Brain microvascular endothelial cell (primary cell): ENCODE results near the gene CTBP1.

Experiments
- DNase-seq: peaks from one replicate; pipeline ENCODE4 v3.0.0-alpha.2; 2020
- H3K27ac ChIP-seq: fragments of 250-450 bp; sonication (Bioruptor Pico); 2 replicates; pipeline ENCODE4 v1.5.1; 2020; ENCODE audit warnings: mild to moderate bottlenecking, moderate library complexity
- H3K27me3 ChIP-seq: fragments of 250-450 bp; sonication (Bioruptor Pico); replicated peaks from 2 replicates; pipeline ENCODE4 v1.5.1; 2020; ENCODE audit warnings: mild to moderate bottlenecking
- H3K36me3 ChIP-seq: fragments of 250-450 bp; sonication (Bioruptor Pico); replicated peaks from 2 replicates; pipeline ENCODE4 v1.5.1; 2020; ENCODE audit warnings: mild to moderate bottlenecking
- H3K4me3 ChIP-seq: 2 replicates; pipeline ENCODE4 v1.5.1; 2011; ENCODE audit warnings: low read depth, mild to moderate bottlenecking, control low read depth, low read length, moderate library complexity
- in situ Hi-C: cut with HindIII; loops from 2 replicates; pipeline ENCODE4 v1.10.0; 2017; ENCODE audit warnings: low sequenced_read_pairs, low pct_ligation_motif_present
- TF ChIP-seq, protein P1 (sequence below): IDR thresholded peaks from 2 replicates; pipeline ENCODE4 v1.5.1; 2011; ENCODE audit warnings: low read depth, mild to moderate bottlenecking, moderate library complexity, low read length, control low read depth, inconsistent platforms; ENCODE audit errors: missing control alignments

The CTBP1 gene

DNA sequence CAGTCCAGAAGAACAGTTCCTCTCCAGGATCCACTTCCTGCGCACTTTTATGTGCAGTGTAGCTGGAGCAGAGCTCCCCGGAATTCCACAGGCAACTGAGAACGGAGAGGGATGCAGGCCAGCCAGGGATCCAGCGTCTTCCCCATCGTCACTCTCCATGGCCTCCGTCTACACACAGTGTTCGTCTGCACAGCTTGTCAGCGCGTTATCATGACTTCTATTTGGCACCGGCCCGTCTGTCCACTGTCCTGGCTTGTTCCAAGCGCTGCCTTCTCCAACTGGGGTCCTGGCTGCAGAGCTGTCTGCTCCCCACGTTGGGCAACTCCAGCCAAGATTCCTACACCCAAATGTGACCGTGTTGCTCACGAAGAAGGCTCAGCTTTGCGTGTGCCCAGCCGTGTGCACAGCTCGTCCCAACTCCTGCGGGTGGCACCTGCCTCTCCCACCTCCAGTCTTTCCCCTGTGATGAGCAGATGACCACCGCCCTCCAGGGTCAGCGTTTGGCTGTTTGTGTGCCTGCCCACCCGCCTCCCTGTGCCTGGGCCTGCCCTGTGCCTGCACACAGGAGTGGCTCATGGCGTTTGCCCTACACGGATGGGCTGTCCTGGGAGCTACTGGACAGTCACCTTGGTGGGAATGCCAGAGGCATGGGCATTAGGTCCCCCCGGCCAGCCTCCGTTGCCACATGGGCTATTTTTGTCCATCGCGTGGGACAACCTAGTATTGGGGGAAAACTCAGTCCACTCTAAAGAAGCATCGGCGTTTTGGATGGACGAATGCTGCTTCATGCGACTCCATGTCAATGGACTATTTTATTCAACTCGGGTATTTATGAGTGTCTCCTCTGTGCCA lies 2.2 kb upstream of the CTBP1 start:
- in situ Hi-C loops: no loop called here
- no peaks in the 10 kb centered on the region for H3K36me3 ChIP-seq
- no peak overlapping the region for H3K27ac ChIP-seq
- TF ChIP-seq, protein P1, sequence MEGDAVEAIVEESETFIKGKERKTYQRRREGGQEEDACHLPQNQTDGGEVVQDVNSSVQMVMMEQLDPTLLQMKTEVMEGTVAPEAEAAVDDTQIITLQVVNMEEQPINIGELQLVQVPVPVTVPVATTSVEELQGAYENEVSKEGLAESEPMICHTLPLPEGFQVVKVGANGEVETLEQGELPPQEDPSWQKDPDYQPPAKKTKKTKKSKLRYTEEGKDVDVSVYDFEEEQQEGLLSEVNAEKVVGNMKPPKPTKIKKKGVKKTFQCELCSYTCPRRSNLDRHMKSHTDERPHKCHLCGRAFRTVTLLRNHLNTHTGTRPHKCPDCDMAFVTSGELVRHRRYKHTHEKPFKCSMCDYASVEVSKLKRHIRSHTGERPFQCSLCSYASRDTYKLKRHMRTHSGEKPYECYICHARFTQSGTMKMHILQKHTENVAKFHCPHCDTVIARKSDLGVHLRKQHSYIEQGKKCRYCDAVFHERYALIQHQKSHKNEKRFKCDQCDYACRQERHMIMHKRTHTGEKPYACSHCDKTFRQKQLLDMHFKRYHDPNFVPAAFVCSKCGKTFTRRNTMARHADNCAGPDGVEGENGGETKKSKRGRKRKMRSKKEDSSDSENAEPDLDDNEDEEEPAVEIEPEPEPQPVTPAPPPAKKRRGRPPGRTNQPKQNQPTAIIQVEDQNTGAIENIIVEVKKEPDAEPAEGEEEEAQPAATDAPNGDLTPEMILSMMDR: no peak
- no peaks in the 10 kb centered on the region for H3K27me3 ChIP-seq
- H3K4me3 ChIP-seq: no peak overlapping the region
- DNase-seq: no peak

DNA sequence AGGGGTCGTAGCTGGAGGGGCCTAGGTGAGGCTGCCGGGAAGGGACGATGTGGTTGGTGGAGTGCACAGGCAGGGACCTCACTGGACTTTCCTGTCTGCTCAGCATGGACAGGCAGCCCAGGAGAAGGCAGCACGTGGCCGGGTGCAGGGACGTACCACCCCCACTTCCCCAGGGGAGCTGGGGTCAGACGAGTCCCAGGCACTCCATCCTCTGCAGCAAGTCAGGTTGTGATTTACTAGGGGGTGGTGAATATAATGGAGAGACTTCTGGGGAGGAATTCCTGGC lies 1.5 kb upstream of the CTBP1 start:
- no peak overlapping the region for H3K4me3 ChIP-seq
- in situ Hi-C loops: no loop called here
- DNase-seq: no peak
- TF ChIP-seq, protein P1: no peak
- no peak overlapping the region for H3K27ac ChIP-seq
- no peaks in the 10 kb centered on the region for H3K36me3 ChIP-seq
- H3K27me3 ChIP-seq: no peaks in the 10 kb centered on the region

DNA sequence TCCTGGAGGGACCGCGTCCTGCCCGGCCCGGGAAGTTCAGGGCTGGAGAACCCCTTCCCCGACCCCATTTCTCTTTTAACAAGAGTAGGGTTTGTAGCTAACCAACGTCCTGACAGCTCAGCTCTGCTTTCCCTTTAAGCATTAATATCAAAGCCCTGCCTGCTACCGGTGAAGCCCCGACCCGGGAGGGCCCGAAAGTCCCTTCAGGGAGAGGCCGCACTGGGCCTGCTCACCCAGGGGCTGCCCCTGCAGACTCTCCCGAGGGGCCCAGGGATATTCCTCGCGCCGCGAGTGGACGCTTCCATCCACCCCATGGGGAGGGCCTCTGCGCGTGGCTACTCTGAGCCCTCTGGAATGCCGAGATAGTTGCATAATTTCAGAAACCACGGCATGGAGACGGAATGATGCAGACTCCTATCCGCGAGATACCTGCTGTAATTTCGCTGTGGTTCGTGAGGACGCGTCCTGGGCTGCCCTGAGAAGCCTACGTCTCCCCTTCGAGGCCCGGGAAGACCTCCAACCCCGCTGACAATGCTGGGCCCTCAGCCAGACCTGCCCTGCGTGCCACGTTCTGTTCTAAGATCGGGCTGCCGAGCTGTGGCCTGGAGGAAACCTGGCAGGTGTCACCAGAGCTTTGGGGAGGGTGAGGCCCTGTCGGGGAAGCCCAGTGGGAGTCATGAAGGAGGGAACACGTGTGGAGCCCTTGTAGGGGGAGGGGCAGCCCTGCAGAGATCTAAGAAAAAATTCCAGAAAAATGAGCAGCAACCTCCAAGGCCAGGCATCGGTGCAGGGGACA lies 999 bp upstream of the CTBP1 start:
- in situ Hi-C loops: no loop called here
- Histone ChIP-seq H3K27ac (peak overlapping the region; percentile 68), H3K36me3 (no peaks in the 10 kb centered on the region), H3K4me3 (peak overlapping the region; percentile 56), H3K27me3 (no peaks in the 10 kb centered on the region)
- TF ChIP-seq, protein P1: no peak
- DNase-seq: peak; percentile 26

DNA sequence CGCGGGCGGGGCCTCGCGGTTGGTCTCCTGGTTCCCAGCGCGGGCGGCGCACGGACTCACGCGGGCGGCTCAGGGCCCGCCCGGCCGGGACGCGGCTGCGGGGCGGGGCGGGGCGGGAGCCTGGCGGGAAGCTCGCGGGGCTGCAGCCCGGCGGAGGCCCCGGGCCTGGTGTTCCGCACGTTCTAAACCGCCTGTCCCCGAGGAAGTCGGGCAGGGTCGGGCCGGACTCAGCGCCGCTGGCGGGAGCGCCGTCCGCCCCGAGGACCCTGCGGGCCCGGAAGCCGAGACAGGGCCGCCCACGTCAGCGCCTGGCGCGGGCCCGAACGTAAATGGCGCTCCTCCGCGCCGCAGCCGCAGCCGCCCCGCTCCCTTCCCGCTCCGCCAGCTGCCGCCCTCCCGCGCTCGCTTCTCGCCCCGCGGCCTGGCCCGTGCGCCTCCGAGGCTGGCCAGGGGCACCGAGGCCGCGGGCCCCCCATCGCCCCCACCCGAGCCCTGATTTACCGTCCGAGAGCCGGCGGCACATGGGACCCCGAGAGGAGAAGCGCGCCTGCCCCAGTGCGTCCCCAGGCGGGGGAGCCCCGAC lies 309 bp upstream of the CTBP1 start:
- H3K36me3 ChIP-seq: no peaks in the 10 kb centered on the region
- TF ChIP-seq, protein P1: no peak

DNA sequence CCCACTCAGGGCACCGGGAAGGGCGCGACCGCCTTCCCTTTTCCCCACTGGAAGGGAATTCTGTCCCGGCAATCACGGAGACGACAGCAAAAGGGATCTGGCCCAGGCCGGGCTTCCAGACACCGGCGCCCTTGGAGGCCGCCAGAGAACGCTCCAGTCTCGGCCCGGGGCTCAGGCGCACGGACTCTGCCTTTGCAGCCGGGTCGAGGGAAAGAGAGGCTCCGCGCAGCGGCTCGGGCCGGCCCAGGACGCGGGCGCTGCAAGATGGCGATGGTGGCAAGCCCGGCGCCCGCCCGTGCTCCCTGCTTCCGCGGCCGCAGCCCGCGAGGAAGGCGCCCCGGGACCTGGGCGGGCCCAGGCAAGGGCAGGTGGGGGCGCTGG lies 1.1 kb downstream of the CTBP1 start:
- no peak for DNase-seq
- Histone ChIP-seq H3K4me3 (peak overlapping the region; percentile 76), H3K27ac (peak overlapping the region; percentile 70), H3K36me3 (no peaks in the 10 kb centered on the region), H3K27me3 (no peaks in the 10 kb centered on the region)
- in situ Hi-C loops: no loop called here
- TF ChIP-seq, protein P1: no peak

More for the DNA sequence above, 309 bp upstream of the CTBP1 start:
- in situ Hi-C loops: no loop called here
- DNase-seq: peak; percentile 45
- Histone ChIP-seq H3K27ac (peak overlapping the region; percentile 68), H3K27me3 (no peaks in the 10 kb centered on the region), H3K4me3 (peak overlapping the region; percentile 56)
